Stimulated activated memory B cell treated with anti-CD40 and anti-IgM and Interleukin-4, amounts not matched to agents 10 μg/mL and 1 μg/mL and 100 μg/mL, for 72 hours (primary cell): ENCODE measurements around the gene NRG4.
"Not testable (repeated sequence)": the region's sequence is repeated elsewhere in the genome, so short reads cannot be mapped to it uniquely, and the experiment has no call there.

Source experiments
- ATAC-seq: fragments of 150-1000 bp; cut with Tn5 transposase; 2 replicates; pipeline ENCODE4 v1.10.0; 2021
- H3K27ac Mint-ChIP-seq: one replicate; pipeline ENCODE4 v1.8.0; 2022; ENCODE audit warnings: mild to moderate bottlenecking, mixed read lengths
- H3K27me3 Mint-ChIP-seq: one replicate; pipeline ENCODE4 v1.8.0; 2022; ENCODE audit warnings: mixed read lengths
- H3K36me3 Mint-ChIP-seq: one replicate; pipeline ENCODE4 v1.8.0; 2022; ENCODE audit warnings: mixed read lengths
- H3K4me1 Mint-ChIP-seq: one replicate; pipeline ENCODE4 v1.8.0; 2022; ENCODE audit warnings: mixed read lengths
- H3K4me3 Mint-ChIP-seq: one replicate; pipeline ENCODE4 v1.8.0; 2022; ENCODE audit warnings: mild to moderate bottlenecking, moderate library complexity, mixed read lengths
- H3K9me3 Mint-ChIP-seq: one replicate; pipeline ENCODE4 v1.8.0; 2022; ENCODE audit warnings: mixed read lengths

Gene NRG4

DNA sequence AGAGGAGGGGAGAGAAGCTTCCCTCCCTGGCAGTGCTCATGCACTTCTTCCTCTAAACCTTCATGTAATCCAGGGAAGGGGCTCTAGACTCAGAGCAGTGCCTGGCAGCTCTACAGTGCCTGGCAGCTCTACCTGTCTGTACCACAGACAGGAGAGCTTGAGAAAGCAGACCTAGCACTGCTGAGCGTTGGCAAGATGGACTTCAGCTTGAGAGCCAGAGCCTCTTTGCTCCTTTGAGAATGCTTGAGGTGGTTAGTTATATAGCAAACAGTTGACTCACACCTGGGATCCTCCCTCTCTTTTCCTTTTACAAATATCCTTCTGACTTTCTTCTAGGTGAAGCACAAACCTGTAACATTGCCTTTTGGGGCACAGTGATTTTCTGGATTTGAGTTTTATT, 87.6 kb downstream of the NRG4 start:
- no peak for ATAC-seq
- peaks cover 56% of the 10 kb centered on the region for H3K4me1 Mint-ChIP-seq
- H3K36me3 Mint-ChIP-seq: peaks cover 54% of the 10 kb centered on the region
- no peak overlapping the region for H3K27ac Mint-ChIP-seq
- H3K4me3 Mint-ChIP-seq: no peak overlapping the region
- no peaks in the 10 kb centered on the region for H3K27me3 Mint-ChIP-seq
- H3K9me3 Mint-ChIP-seq: no peaks in the 10 kb centered on the region

GRCh38 chr15:75923756-75924155, 88.5 kb downstream of the NRG4 start:
- Mint-ChIP-seq H3K27ac (no peak overlapping the region), H3K4me1 (peaks cover 56% of the 10 kb centered on the region), H3K36me3 (peaks cover 56% of the 10 kb centered on the region)

GRCh38 chr15:75921732-75922703, 90.2 kb downstream of the NRG4 start:
- peaks cover 54% of the 10 kb centered on the region for H3K36me3 Mint-ChIP-seq
- no peak for ATAC-seq
- no peaks in the 10 kb centered on the region for H3K9me3 Mint-ChIP-seq
- no peak overlapping the region for H3K4me3 Mint-ChIP-seq
- no peak overlapping the region for H3K27ac Mint-ChIP-seq
- H3K27me3 Mint-ChIP-seq: no peaks in the 10 kb centered on the region
- peaks cover 40% of the 10 kb centered on the region for H3K4me1 Mint-ChIP-seq

More at GRCh38 chr15:75923756-75924155, 88.5 kb downstream of the NRG4 start:
- ATAC-seq: no peak
- H3K9me3 Mint-ChIP-seq: no peaks in the 10 kb centered on the region
- no peak overlapping the region for H3K4me3 Mint-ChIP-seq
- H3K27me3 Mint-ChIP-seq: no peaks in the 10 kb centered on the region

GRCh38 chr15:75920079-75920478, 92.1 kb downstream of the NRG4 start:
- ATAC-seq: no peak
- Mint-ChIP-seq H3K36me3 (peaks cover 39% of the 10 kb centered on the region), H3K27me3 (no peaks in the 10 kb centered on the region), H3K4me1 (peaks cover 24% of the 10 kb centered on the region), H3K27ac (no peak overlapping the region), H3K9me3 (no peaks in the 10 kb centered on the region), H3K4me3 (no peak overlapping the region)

DNA sequence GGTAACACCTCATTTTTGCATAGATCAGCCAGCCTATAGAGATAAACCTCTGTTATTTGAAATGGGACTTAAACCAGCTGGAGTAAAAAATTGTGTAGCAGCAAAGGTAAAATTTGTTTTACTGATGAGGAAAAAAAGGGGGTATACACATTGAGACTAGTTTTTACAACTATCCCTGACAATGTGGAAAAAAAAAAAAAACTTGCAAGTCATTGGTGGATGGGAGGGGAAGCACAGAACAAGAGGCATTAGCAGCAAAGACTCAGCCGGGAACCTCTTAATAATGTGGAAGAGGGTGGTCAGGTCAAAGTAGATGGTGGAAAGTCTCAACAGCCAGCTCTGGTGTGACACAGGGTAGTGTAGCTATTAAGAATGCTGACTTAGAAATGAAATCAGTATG, 94.1 kb downstream of the NRG4 start:
- Mint-ChIP-seq H3K36me3 (peaks cover 46% of the 10 kb centered on the region), H3K4me1 (peaks cover 10% of the 10 kb centered on the region), H3K9me3 (no peaks in the 10 kb centered on the region), H3K27ac (no peak overlapping the region), H3K27me3 (no peaks in the 10 kb centered on the region), H3K4me3 (no peak overlapping the region)
- ATAC-seq: no peak

- H3K27ac Mint-ChIP-seq: no peak overlapping the region
- H3K4me3 Mint-ChIP-seq: no peak overlapping the region
- H3K4me1 Mint-ChIP-seq: peaks cover 12% of the 10 kb centered on the region
- no peak for ATAC-seq
- H3K27me3 Mint-ChIP-seq: no peaks in the 10 kb centered on the region
- no peaks in the 10 kb centered on the region for H3K9me3 Mint-ChIP-seq
- H3K36me3 Mint-ChIP-seq: peaks cover 48% of the 10 kb centered on the region
These were observed 95.2 kb downstream of the NRG4 start for GRCh38 chr15:75916978-75917377.

DNA sequence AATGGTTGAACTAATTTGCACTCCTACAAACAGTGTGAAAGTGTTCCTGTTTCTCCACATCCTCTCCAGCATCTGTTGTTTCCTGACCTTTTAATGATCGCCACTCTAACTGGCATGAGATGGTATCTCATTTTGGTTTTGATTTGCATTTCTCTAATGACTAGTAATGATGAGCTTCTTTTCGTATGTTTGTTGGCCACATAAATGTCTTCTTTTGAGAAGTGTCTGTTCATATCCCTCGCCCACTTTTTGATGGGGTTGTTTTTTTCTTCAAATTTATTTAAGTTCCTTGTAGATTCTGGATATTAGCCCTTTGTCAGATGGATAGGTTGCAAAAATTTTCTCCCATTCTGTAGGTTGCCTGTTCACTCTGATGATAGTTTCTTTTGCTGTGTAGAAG, 101.9 kb downstream of the NRG4 start:
- not testable (repeated sequence) for H3K4me3 Mint-ChIP-seq, H3K27ac Mint-ChIP-seq, H3K27me3 Mint-ChIP-seq, ATAC-seq, H3K9me3 Mint-ChIP-seq
- H3K4me1 Mint-ChIP-seq: peaks cover 41% of the 10 kb centered on the region
- H3K36me3 Mint-ChIP-seq: peaks cover 59% of the 10 kb centered on the region

DNA sequence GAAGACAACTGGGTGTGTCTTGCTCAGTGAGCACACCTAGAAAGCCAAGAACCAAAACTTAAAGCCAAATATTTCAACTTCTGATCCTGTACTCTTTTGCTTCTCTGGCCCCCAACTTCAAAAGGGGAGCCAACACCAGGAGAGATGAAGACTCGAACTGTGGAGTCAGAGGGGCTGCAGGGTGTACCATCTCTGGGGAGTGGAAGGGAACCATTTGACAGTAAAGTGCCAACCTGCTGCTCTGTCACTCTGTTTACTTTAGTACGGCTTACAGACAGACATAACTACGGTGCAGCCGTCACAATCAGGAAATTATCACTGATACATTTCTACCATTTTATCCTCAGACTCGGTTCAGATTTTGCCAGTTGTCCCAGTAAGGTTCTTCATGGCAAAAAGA, 107.0 kb downstream of the NRG4 start:
- Mint-ChIP-seq H3K4me1 (peaks cover 32% of the 10 kb centered on the region), H3K9me3 (no peaks in the 10 kb centered on the region), H3K27me3 (no peaks in the 10 kb centered on the region), H3K36me3 (peaks cover 15% of the 10 kb centered on the region), H3K27ac (peak overlapping the region; percentile 93), H3K4me3 (peak overlapping the region; percentile 98)
- no peak for ATAC-seq

- Mint-ChIP-seq H3K9me3 (no peaks in the 10 kb centered on the region), H3K4me1 (peaks cover 20% of the 10 kb centered on the region), H3K36me3 (no peaks in the 10 kb centered on the region), H3K27me3 (no peaks in the 10 kb centered on the region), H3K27ac (peak within 1 kb of the TSS; percentile 93), H3K4me3 (peak within 1 kb of the TSS; percentile 98)
- ATAC-seq: peak; percentile 99
These were observed 108.6 kb downstream of the NRG4 start, which contains the start of gene FBXO22 for GRCh38 chr15:75903331-75904239. TSS of gene FBXO22 (plus strand) at chr15:75903878. CDS start at chr15:75903964, 86 bp downstream.

- H3K9me3 Mint-ChIP-seq: no peaks in the 10 kb centered on the region
- peak overlapping the region; percentile 93 for H3K27ac Mint-ChIP-seq
- peaks cover 5% of the 10 kb centered on the region for H3K36me3 Mint-ChIP-seq
- peaks cover 20% of the 10 kb centered on the region for H3K4me1 Mint-ChIP-seq
- H3K4me3 Mint-ChIP-seq: peak overlapping the region; percentile 52
- no peaks in the 10 kb centered on the region for H3K27me3 Mint-ChIP-seq
- ATAC-seq: no peak
These were observed 110.1 kb downstream of the NRG4 start for GRCh38 chr15:75902129-75902557.

- no peaks in the 10 kb centered on the region for H3K9me3 Mint-ChIP-seq
- H3K27me3 Mint-ChIP-seq: no peaks in the 10 kb centered on the region
- ATAC-seq: no peak
- peak overlapping the region; percentile 48 for H3K27ac Mint-ChIP-seq
- no peak overlapping the region for H3K4me3 Mint-ChIP-seq
- peaks cover 5% of the 10 kb centered on the region for H3K36me3 Mint-ChIP-seq
- H3K4me1 Mint-ChIP-seq: peaks cover 20% of the 10 kb centered on the region
These were observed 111.6 kb downstream of the NRG4 start for GRCh38 chr15:75900577-75900976.

DNA sequence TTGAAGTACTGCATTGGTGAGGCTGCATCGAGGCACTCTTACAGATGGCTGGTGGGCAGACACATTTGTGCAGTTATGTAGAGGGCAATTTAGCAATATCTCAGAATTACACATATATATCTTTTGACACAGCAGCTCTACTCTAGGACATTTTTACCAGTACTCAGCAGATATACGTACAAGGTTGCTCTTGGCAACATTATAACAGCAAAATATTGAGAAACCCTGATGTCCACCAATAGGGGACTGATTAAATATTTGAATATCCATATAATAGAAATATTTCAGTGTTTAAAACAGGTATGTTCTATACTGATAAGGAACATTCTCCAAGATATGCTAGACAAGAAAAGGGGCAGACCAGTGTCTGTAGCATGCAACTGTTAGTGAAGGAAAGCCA, 116.5 kb downstream of the NRG4 start:
- H3K4me3 Mint-ChIP-seq: no peak overlapping the region
- H3K9me3 Mint-ChIP-seq: no peaks in the 10 kb centered on the region
- no peak overlapping the region for H3K27ac Mint-ChIP-seq
- no peaks in the 10 kb centered on the region for H3K27me3 Mint-ChIP-seq
- ATAC-seq: no peak
- H3K36me3 Mint-ChIP-seq: peaks cover 16% of the 10 kb centered on the region
- no peaks in the 10 kb centered on the region for H3K4me1 Mint-ChIP-seq

DNA sequence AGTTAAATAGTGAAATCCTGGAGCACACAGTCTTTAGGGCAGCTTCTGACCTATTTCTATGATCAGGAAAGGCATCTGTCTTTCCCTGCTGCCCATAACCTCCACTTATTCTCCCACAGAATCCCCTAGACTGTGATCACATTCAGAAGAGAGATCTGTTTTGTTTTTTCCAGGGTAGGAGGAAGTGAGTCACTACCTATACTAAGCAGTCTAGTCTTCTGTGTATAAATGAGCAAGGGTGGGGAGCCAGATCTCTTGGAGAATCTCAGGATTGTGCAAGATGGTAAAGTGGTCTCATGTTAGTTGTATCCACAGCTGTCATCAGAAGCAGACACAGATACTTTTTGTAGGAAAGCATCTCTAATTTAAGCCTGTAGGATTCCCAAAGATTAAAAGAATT, 120.3 kb downstream of the NRG4 start:
- no peak overlapping the region for H3K27ac Mint-ChIP-seq
- no peaks in the 10 kb centered on the region for H3K27me3 Mint-ChIP-seq
- H3K36me3 Mint-ChIP-seq: peaks cover 30% of the 10 kb centered on the region
- H3K9me3 Mint-ChIP-seq: no peaks in the 10 kb centered on the region
- no peak for ATAC-seq
- no peak overlapping the region for H3K4me3 Mint-ChIP-seq
- H3K4me1 Mint-ChIP-seq: no peaks in the 10 kb centered on the region
